GM21360 (cell line): ENCODE data around the gene IGFN1.

Experiments
- ATAC-seq: cut with Tn5 transposase; IDR thresholded peaks from one replicate; pipeline ENCODE4 v1.9.1; 2021; ENCODE audit warnings: mild to moderate bottlenecking, moderate library complexity; ENCODE audit not compliant: unreplicated experiment

Gene IGFN1

DNA sequence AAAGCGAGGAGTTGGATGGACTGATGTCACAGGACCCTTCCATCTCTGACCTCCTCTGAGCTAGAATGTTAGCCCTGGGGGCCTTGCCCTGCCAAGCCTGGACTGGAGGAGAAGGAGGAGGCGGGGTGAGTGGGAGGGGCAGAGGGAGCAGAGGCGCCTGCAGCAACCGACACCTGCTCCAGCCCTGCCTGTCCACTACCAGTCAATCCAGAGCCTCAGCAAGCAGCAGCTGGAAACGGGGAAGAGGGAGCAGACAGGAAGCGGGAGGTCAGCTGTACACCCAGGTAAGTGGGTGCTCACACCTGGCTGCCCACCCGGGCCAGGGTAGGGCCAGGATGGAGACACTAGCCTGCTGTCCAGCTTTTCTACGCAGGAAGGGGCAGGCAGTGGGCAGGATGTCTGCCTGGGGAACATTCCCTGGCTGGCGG, at the start of gene IGFN1:
TSS of gene IGFN1 (plus strand) at position 201 of the 428 bp plus-strand sequence. CDS start 2,470 bp downstream, outside the sequence.
- no peak for ATAC-seq

DNA sequence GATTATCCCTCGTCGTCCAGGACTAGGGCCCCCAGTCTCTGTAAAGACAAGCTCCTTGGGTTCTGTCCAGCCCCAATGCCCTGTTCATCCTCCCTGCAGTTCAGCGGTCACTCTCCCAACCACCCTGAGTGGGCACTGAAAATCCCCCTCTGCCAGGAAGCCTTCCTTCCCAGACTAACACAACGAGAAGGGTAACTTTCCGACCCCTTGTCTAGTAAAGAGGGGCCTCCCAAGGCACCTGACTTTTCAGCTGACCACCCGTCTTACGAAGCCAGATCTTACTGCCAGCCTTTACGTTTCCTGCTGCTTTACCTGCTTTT, 49.7 kb upstream of the IGFN1 start:
- no peak for ATAC-seq

DNA sequence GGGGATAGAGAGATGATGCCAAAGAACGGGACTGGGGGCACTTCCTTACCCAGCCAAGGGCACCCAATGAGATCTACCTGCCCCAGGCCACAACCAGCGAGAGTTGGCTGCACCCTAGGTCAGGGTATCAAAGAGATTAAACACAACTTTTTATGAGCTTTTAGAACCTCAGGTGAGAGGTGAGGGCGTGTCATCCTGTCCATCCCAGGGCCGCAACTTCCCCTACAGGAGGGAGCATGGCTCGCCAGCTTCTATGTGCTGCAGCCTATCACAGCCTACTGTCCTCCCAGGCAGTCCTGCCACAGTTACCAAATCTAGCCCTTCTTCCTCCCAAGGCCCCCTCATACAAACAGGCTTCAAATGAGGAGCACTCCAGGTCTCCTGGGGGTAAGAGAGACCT, 49.2 kb upstream of the IGFN1 start:
- no peak for ATAC-seq

DNA sequence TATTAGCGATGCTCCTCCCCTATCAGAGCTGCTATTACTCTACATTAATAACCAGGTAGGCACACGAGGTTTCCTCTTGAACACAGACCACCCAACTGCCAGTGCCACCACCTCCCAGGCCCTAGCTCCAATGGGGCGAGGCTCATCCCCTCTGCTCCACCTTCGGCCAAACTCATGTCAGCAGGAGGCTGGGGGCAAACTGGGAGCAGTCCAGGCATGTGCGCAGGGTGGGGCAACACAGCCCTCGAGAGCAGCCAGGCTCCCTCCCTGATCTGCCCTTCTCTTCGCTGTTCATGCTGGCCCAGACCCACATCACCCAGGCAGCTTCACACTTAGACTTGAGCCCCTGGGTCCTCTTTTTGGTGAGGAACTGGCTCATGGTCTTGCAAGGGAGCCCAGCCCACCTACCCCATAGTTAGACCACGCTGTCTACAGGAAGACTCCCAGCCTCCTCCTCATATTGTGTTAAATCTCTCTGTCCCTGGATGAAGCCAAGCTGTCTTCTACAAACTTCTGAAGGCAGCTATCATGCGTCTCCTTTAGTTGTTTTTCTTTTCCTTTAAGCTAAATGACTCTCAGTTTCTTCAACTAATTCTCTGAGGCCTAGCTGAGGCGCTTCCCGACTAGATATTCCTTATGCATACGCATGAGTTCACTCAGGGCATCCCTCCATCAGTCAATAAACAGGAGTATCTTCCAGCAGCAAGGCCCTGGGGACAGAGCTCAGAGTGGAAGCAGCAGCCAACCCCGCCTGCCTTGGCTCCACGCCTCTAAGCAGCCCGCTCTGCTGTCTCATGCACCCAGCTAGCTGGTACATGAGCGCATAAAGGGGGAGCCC, 48.4 kb upstream of the IGFN1 start:
- ATAC-seq, result no peak

DNA sequence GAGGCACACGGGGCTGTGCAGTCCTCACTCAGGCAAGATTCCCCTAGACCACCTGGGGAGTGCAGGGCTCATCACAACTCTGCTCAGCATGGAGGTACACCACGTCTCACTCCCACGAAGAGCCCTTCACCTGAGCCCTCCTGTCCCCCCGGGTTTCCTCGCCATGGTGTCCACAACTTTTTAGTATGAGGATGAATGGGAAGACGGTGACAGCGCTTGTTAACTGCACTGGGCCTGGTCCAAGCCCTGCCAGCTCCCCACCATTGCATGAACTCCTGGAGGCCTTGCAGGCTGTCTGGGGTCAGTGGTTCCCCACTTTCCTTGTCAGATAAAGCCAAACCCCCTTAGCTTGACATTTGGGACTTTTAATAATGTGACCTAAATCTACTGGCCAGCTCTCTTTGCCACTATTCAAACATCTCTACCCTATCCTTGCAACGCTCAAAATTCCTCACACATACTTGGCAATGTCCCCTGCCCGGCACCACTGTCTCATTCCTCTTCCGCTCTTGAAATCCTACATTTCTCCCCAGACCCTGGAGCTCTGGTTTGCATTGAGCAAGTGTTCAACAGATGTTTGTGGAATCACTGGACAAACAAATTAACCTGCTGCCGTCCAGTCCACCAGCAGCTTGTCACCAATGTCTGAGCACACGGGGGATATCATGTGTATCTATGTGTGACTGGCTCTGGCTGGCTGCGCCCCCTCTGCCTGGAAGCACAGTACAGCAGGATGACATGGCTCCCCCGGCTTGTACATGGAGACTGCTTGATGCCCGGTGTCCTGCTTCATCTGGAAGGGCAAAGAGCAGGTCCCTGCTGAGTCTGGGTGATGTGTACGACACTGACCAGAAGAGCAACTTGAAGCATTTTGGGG, 47.5 kb upstream of the IGFN1 start:
- no peak for ATAC-seq

DNA sequence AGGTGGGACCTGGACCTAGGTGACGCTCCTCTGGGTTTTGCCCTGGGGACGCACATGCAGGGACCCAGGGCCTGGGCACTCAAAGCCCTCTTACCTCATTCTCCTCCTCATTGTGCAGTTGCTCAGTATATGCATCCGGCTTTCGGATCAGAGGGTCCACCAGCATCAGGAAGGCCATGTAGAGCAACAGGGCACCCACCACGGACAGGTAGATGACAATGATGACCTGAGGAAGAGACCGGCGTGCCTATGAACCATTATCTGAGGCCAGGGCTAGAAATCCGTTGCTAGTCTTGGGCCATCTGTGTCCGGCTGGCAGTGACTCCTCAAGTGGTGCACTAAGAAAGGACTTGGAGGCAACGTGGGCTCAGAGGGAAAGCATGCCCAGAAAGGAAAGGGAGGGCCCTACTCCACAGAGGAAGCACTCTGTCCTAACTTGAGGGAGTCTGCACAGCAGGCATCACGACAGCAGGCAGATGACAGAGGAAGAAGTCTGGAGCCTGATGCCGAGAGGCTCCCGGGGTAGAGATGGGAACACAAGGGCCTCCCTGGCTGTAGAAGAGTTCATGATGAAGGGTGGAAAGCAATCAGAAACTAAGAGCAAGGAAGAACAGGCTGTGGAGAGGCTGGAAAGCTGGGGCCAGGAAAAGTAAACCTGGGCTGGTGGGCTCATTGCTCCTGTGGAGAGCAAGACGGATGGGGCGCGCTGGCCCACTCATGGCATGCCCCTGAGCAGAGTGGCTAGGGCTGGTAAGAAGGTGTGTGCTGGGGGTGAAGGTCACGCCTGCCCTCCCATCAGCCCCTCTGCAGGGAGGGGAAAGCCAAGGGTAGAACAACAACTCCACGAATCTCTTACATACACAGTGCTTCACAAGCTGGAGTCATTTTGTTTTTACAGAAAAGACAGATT, 46.6 kb upstream of the IGFN1 start:
- ATAC-seq, result no peak

DNA sequence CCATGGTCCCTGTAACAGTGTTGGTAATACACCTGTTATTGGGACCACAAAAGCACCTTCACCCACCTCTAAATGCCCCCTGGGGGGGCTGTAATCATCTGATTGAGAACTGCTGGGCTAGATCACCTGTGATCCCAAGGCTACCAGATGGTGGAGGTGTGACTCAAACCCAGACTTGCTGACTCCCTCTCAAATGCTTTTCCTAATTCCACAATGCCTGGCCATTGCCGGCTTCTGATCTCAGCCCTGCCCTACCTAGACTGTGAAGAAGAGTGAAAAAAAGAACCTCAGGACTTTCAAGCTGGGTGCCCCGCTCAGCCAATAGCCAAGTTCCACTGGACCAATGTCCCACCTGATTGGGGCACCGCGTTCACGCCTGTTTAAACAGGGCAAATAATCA, 45.9 kb upstream of the IGFN1 start:
- ATAC-seq, result no peak

DNA sequence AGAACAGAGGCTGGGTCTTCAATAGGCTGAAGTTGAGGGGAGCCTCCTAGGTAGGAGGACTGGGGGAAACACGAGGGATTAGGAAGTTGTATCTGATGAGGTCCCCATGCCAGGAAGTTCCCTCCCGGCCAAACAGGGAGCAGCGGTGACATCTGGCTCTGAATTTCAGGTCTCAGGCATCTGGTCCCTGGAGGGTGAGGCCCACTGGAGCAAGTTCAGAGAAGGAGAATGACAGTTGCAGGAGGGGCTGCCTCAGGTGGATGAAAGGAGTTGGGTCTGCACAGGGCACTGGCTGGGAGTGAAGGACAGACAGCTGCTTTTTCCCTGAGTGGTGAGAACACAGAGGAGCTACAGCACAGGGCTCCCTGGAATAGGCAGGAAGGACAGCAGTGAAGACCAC, 45.5 kb upstream of the IGFN1 start:
- ATAC-seq, result no peak

DNA sequence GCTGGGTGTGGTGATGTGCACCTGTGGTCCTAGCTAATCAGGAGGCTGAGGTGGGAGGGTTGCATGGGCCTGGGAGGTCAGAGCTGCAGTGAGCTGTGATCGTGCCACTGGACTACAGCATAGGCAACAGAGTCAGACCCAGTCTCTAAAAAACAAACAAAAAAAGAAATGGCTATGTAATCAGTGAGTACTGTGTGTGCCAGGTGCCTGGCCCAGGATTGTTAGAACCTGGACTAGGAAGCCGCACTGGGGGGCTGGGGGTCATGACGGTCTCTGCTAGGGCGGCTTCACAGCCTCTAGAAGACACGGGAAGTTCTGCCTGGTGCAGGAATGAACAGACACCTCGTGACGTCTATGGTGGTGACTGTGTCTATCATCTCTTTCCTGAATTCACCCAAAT, 44.8 kb upstream of the IGFN1 start:
- no peak for ATAC-seq

DNA sequence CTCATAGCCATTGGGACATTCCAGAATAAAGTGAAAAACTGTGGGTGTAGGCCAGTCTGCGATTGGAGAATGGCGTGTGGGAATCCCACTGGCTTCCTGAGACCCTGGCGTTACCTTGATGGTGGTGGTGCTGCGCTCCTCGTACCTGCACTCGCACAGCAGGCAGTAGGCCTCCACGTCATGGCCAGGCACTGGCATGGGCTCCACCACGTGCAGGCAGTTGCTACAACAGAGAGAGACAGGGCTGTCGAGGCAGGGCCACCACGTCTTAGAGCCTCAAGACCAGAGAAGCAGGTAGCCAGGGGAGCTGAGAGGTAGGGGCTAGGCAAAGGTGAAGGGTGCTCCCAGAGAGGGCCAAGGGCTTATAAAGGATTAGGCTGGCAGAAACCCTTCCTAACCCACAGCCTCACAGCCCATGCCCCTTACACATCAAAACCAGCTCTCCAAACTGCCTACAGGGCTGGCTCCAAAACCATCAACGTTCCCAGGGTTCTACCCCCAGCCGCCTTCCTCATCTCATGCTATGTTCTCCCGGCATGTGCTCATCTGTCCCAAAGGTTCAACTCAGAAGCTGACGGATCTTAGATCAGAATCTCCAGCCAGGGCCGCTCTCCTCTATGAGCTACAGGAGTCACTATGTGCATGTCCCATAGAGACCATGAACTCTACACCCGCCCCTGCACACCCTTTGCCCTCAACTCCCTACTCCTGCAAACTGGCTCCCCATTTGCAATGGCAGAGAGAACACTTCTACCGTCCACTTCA, 43.8 kb upstream of the IGFN1 start:
- no peak for ATAC-seq

DNA sequence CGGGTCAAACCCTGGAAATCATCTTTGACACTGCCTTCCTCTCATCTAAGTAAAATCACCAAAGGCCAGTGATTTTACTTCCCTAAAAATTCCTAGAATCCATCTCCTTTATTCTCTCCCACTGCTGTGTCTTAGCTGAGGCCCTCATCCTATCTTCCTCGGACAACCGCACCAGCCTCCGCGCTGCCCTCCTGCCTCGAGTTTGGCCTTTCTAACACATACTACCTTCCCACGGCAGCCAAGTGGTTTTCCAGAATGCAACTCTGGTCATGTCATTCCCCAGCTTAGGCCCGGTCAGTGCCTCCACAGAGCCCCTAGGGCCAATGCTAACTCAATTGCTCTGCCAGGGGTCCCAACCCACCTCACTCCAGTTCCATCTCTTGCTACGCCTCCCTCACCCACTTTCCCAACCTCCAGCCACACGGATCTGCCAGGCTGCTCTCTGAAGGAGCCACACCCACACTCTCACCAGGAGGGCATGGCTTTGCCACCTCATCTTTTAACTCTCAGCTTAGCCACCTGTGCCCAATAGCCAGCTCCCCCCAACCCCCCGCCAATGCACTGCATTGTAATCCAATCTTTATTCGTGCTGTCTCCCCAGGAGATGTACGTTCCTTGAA, 43.1 kb upstream of the IGFN1 start:
- no peak for ATAC-seq

DNA sequence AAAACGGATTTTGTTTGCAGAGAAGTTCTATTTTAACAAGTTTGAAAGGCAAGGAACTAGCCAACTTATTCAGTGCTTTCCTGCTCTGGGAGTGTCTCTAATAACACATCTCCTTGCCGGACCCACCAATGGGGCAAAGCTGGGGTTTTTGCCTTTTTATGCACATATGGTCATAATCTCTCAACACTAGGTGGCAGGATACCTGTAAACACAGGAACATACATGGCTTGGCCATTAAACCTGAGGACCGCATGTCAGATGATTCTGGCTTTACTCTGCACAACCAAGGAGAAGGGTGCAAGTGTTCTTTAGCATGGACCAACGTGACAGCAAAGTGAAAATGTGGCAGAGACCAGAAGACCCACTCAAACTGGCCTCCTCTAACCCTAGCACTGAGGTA, 41.2 kb upstream of the IGFN1 start:
- ATAC-seq, result no peak

DNA sequence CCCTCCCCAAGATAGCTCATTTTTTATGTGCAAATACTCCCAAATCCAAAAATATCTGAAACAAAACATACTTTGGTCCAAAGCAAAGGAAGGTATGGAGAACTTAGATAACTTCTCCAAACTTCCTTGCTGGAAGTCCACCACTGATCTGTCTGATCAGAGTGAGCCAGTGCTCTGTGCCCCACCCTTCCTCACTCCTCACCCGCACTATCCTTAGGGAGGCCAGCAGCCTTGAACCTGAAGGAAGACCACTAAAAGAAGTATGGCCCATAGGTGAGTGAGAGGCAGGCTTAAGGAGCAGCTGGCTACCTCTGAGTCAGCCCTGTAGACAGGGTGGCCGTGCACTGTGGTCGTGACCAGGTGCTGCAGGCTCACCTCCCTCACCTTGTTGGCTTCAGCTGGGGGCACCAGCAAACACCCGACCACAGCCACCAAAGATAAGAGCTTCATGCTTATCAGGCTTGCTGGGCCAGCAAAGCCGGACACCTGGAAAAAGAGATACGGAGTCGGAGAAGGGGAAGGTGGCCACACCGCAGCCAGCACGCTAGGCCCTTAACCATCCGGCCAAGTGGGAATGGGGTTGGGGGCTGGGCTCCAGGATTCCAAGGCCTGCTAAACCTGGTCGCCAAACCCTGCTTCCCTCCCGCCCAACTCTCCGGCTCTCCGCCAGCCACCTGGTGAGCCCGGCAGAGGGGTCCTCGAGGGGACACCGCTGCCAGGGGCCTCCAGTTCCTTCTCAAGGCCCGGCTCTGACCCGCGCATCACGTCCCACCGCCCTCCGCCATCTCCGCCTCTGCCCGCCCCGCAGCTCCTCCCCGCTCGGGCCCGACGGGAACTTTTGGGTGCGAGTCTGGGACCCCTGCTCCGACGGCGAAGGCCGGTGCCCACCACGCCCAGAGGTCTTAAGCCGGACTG, 36.9 kb upstream of the IGFN1 start:
- ATAC-seq, result peak; percentile 69

DNA sequence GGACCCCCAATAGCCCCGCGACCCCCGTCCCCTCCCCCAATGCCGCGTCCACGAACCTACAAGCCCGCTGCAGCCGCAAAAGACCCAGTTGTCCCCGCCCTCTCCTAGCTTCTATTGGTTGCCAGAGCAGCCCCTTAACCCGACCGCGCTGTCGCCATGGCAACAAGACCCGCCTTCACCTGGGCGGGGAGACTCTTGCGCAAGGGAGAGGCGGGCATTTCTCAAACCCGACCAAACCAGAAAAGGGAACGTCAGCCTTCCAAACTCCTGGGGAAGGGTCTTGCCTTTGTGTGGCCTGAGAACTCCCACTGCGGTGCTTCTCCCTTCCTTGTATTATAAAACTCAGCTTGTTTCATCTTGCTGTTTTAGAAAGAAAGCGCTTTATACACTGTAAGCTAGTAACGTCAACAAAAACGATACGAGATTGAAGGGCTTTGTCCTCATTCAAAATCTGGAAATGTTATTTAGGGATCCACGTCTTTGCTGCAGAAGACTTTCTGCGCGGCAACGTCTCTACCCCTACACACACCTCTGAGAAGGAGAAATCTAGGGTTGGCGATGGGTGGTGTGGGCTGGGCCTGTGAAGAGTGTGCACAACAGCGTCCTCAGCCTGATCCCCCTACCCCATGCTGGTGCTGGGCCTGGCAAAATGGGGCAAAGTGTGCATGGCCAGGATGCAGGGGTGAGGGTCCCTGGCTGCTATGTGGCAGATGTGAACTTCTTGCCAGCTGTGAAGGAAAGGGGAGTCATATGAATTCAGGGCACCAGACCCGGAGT, 36.0 kb upstream of the IGFN1 start, which contains the start of gene TMEM9:
TSS of gene TMEM9 (minus strand) at position 86 of the 777 bp plus-strand sequence. CDS start 551 bp downstream, outside the sequence.
- peak; percentile 95 for ATAC-seq

DNA sequence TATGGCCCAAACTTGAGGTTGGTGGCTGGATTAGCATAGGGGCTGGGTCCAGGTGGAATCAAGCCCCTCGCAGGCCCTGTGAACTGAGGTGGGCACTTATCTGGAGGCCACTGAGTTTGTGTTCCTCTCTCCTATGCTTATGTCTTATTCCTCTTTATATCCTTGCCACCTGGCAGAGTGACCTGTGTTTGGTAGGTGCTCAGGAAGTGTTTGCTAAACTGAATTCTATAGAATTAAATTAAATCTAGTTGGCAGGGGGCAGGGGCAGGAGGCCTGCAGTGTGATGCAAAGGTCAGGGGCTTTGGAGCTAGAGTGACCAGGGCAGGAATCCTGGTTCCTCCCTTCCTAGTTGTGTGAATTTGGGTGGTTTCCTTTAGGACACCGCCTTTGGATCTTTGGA, 35.3 kb upstream of the IGFN1 start:
- ATAC-seq, result no peak

DNA sequence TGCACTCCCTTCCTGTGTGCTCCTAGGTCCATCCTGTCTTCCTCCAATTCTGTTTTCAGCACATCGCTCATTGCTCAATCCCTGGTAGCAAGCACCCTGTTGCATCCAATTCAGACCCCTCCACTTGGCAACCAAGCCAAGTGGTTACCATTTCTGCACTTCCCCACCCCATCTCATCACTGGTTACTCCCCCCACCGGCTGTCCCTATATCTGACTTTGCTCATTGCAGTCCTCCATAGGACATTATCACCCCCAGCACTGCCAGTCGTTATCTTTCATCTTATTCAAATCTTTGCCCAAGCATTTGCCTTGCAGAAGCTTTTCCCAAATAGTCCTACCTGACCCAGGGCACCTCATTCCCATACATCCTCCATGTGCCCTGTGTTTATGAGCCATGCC, 34.3 kb upstream of the IGFN1 start:
- no peak for ATAC-seq

DNA sequence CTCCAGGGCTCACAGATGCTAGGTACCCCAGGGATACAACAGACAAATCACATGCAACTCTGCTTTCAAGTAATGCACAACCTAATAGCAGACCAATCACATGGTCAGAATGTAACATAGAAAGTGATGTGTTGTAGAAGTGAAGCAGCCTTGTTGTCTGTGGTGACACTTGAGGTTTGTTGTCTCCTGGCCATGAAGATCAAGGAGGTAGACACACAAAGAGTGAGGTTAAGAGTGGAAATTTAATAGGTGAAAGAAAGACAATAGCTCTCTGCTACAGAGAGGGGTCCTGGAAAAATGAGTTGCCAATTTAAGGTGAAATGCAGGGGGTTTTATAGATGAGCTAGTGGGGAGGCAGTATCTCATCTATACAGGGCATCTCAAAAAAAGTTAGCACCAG, 33.8 kb upstream of the IGFN1 start:
- no peak for ATAC-seq

DNA sequence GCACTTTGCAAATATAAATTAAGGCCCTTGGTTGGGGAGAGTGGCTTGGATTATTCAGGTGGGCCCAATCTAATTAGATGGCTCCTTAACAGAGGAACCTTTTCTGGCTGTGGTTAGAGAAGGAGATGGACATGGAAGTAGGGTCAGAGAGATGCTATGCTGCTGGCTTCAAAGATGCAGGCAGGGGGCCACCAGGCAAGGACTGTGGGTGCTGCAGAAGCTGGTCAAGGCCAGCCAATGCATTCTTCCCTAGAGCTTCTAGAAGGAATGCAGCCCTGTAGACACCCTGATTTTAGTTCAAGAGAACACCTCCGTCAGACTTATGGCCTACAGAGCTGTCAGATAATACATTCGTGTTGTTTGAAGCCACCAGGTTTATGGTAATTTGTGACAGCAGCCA, 32.7 kb upstream of the IGFN1 start:
- no peak for ATAC-seq
